ENCODE measurements around the gene AKAP8L. TPM values are rescaled to one million over a fixed set of nuclear protein-coding genes. Genes with fewer than 3 reads are reported as not detected.

The AKAP8L gene
- total RNA-seq, 1 donor from 2014 or later, result 75.3 TPM

DNA sequence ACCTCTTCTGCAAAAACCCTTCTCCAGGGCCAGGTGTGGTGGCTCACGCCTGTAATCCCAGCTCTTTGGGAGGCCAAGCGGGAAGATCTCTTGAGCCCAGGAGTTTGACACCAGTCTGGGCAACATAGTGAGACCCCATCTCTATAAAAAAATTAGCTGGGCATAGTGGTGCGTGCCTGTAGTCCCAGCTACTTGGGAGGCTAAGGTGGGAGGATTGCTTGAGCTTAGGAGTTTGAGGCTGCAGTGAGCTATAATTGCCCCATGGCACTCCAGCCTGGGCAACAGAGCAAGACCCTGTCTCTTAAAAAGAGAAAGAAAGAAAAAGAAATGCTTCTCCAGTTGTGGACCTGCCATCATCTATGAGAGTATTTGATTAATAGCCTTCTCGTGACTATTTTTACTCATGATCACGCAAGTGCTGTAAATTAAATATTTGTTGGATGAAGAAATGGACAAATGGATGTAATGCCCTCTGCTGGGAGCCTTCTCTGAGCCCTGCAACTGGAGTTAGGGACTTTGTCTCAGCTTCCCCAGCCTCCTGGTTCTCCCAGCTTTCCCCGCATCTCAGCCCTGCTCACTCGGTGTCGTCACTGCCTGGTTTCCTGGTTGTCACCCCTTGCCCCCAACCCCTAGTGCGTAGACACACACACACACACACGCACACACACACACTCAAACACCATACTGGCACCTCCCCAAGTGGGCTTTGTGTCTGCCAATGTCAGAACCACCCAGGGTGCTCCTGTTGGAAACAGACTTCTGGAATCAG is 18.8 kb upstream of the AKAP8L start:
- Histone ChIP-seq H3K36me3 (ENCODE audit: control insufficient read depth, insufficient read depth, low read length) (no peaks in the 10 kb centered on the region), H3K27me3 (ENCODE audit: control insufficient read depth, insufficient read depth, low read length) (no peaks in the 10 kb centered on the region), H3K4me3 (ENCODE audit: low read depth, low read length) (no peak overlapping the region)
- FAIRE-seq (no peak), DNase-seq (ENCODE audit: low read depth) (no peak)
- TF ChIP-seq, protein P1, sequence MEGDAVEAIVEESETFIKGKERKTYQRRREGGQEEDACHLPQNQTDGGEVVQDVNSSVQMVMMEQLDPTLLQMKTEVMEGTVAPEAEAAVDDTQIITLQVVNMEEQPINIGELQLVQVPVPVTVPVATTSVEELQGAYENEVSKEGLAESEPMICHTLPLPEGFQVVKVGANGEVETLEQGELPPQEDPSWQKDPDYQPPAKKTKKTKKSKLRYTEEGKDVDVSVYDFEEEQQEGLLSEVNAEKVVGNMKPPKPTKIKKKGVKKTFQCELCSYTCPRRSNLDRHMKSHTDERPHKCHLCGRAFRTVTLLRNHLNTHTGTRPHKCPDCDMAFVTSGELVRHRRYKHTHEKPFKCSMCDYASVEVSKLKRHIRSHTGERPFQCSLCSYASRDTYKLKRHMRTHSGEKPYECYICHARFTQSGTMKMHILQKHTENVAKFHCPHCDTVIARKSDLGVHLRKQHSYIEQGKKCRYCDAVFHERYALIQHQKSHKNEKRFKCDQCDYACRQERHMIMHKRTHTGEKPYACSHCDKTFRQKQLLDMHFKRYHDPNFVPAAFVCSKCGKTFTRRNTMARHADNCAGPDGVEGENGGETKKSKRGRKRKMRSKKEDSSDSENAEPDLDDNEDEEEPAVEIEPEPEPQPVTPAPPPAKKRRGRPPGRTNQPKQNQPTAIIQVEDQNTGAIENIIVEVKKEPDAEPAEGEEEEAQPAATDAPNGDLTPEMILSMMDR (IDR thresholded peaks at IDR 0.05; ENCODE audit: insufficient read depth, low read length, severe bottlenecking), result peak; percentile 15

DNA sequence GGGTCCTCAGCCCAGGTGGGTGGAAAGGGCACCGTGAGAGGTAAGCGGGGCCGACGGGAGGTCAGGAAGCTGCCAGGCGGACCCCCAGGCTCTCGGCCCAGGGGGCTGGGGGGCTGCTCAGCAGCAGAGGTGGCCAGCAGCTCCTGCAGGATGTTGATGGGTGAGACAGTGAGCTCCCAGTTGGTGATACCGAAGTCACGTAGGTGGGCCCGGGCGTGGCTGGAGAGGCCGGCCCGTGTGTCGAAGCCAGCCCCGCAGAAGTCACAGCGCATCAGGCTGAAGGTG is 18.0 kb upstream of the AKAP8L start:
- DNase-seq (ENCODE audit: low read depth) (no peak), FAIRE-seq (no peak)
- Histone ChIP-seq H3K4me3 (ENCODE audit: low read depth, low read length) (no peak overlapping the region), H3K27me3 (ENCODE audit: control insufficient read depth, insufficient read depth, low read length) (no peaks in the 10 kb centered on the region), H3K36me3 (ENCODE audit: control insufficient read depth, insufficient read depth, low read length) (no peaks in the 10 kb centered on the region)
- TF ChIP-seq, protein P1 (IDR thresholded peaks at IDR 0.05; ENCODE audit: insufficient read depth, low read length, severe bottlenecking), result no peak

DNA sequence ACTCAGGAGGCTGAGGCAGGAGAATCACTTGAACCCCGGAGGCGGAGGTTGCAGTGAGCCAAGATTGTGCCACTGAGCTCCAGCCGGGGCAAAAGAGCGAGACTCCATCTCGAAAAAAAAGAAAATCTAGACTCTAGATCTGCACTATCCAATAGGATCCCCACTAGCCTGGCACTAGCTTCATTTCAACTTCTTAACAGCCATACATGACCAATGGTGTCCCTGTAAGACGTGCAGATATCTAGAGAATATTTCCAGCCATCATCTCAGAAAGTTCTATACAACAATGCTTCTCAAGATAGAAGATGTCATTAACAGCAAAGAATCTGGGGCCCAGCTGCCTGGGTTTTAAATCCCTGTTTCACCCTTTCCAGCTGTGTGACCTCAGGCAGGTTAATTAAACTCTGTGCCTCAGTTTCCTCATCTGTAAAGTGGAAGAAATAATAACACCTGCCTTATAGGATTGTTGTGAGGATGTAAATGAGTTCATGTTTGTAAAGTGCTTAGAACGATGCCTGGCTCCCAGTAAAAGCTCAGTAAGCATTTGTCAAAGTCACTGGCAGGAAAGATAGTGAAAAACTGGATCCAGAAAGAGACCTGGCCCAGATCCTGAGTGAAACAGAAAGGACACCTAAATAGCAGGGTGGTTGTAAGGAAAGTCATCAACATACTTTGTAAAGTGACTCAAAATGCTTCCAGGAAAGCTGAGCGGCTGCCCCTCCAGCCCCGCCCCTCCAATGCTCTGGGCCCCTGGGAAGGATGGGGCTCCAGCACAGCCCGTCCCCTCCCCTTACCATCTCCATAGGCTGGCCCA is 17.4 kb upstream of the AKAP8L start:
- Histone ChIP-seq H3K27me3 (ENCODE audit: control insufficient read depth, insufficient read depth, low read length) (no peaks in the 10 kb centered on the region), H3K4me3 (ENCODE audit: low read depth, low read length) (no peak overlapping the region), H3K36me3 (ENCODE audit: control insufficient read depth, insufficient read depth, low read length) (no peaks in the 10 kb centered on the region)
- no peak for FAIRE-seq
- no peak for DNase-seq (ENCODE audit: low read depth)
- TF ChIP-seq, protein P1 (IDR thresholded peaks at IDR 0.05; ENCODE audit: insufficient read depth, low read length, severe bottlenecking), result no peak

DNA sequence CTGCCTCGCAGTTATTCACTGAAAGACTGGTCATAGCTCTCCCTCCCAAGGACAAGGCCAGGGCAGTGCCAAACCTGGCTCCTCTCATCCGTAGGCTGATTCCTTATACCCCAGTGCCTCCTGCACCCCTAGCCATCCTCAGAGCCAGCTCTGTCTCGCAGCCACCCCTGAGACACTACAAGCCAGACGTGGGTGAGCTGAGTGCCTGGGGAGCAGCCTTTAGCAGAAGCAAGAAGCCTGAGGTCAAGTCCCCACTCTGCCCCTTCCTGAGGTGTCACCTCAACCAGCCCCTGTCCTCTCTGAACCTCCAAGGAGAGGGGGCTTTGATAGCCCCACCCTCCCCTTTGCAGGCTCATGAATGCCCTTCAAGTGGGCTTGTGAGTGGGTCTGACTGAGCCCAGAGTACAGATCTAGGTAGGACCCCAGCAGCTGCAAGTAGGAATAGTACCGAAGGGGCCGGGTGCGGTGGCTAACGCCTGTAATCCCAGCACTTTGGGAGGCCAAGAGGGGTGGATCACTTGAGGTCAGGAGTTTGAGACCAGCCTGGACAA is 14.8 kb upstream of the AKAP8L start:
- TF ChIP-seq, protein P1 (IDR thresholded peaks at IDR 0.05; ENCODE audit: insufficient read depth, low read length, severe bottlenecking), result no peak

DNA sequence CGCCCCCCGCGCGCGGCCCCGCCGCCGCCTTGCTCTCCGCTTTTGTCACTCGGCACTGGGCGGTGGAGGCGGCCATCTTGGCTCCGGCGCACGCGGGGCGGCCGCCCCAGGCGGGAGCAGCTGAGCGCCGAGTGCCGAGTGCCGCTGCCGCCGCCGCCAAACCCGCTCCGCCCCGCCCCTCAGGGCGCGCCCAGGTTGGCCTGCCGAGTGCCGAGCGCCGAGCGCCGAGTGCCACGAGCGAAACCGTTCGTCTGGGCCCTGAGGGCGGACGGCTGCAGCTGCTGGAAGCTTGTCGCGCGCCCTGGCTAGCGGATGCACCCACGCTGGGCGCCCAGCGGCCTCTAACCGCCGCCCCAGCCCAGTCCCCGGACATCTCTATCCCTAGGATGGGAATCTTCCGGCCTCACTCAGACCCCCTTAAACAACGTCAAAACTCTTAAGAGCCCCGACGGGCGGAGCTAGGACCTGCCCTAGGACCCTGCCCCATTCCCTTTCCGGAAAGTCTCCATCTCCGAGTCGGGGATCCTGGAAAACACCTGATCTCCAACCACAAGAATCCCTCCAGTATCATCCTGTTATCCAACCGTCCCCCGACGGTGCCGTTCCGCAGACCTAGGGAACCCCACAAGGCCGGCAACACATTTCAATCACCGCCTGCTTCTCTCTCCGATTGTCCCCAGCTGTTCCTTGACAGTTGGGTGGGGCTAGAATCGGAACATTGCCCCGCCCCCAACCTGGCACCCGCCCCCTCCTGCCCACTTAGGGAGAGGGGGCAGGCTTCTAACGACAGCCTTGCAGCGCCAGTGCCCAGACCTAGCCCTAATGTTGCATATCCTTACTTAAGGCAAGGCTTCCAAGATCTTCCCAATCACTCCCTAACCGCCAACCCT is 14.1 kb upstream of the AKAP8L start:
- no peak for FAIRE-seq
- TF ChIP-seq, protein P1 (IDR thresholded peaks at IDR 0.05; ENCODE audit: insufficient read depth, low read length, severe bottlenecking), result no peak
- Histone ChIP-seq H3K36me3 (ENCODE audit: control insufficient read depth, insufficient read depth, low read length) (peaks cover 9% of the 10 kb centered on the region), H3K27me3 (ENCODE audit: control insufficient read depth, insufficient read depth, low read length) (no peaks in the 10 kb centered on the region), H3K4me3 (ENCODE audit: low read depth, low read length) (peak overlapping the region; percentile 93)
- DNase-seq (ENCODE audit: low read depth), result peak; percentile 58

More for the DNA sequence above, 14.8 kb upstream of the AKAP8L start:
- H3K27me3 ChIP-seq (ENCODE audit: control insufficient read depth, insufficient read depth, low read length), result no peaks in the 10 kb centered on the region
- peaks cover 9% of the 10 kb centered on the region for H3K36me3 ChIP-seq (ENCODE audit: control insufficient read depth, insufficient read depth, low read length)
- FAIRE-seq (no peak), DNase-seq (ENCODE audit: low read depth) (no peak)
- H3K4me3 ChIP-seq (ENCODE audit: low read depth, low read length), result peak overlapping the region; percentile 93
